NB4 (cell line): ENCODE data around the gene SLC38A2.
"Not testable (repeated sequence)": the region's sequence is repeated elsewhere in the genome, so short reads cannot be mapped to it uniquely, and the experiment has no call there.

Source experiments
- DNase-seq: peaks from one replicate; pipeline ENCODE4 v3.0.0; 2010; ENCODE audit warnings: low read depth
- H3K4me3 ChIP-seq: one replicate; pipeline ENCODE4 v1.5.1; 2011; ENCODE audit warnings: mild to moderate bottlenecking, low read depth, low read length, moderate library complexity
- CTCF ChIP-seq: IDR thresholded peaks from one replicate; pipeline ENCODE4 v1.5.1; 2012; ENCODE audit warnings: low read depth, low read length
- MYC ChIP-seq: IDR thresholded peaks from 2 replicates; pipeline ENCODE4 v1.6.1; 2011; ENCODE audit warnings: low read depth, low read length
- POLR2A ChIP-seq: IDR thresholded peaks from 2 replicates; pipeline ENCODE4 v1.6.1; 2011; ENCODE audit warnings: mild to moderate bottlenecking; ENCODE audit not compliant: insufficient read length; ENCODE audit errors: extremely low read depth
- TF ChIP-seq, protein P1 (sequence below): IDR thresholded peaks from 2 replicates; pipeline ENCODE4 v1.6.1; 2011; ENCODE audit warnings: low read depth, low read length

Gene SLC38A2

GRCh38 chr12:46342562-46343033 is 30.0 kb downstream of the SLC38A2 start:
- DNase-seq: peak; percentile 60
- TF ChIP-seq MYC: no peak
- TF ChIP-seq CTCF: peak; percentile 49
- TF ChIP-seq, protein P1, sequence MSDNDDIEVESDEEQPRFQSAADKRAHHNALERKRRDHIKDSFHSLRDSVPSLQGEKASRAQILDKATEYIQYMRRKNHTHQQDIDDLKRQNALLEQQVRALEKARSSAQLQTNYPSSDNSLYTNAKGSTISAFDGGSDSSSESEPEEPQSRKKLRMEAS: no peak
- no peak overlapping the region for H3K4me3 ChIP-seq

DNA sequence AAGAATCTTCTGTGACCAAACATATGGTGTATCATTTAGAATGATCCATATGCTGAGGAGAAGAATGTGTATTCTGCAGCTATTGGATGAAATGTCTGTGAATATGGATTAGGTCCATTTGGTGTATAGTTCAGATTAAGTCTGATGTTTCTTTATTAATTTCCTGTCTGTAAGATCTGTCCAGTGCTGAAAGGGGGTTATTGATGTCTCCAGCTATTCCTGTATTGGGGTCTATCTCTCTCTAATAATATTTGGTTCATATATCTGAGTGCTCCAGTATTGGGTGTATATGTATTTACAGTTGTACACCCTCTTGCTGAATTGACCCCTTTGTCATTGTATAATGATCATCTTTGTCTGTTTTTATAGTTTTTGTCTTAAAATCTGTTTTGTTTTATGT is 33.5 kb downstream of the SLC38A2 start:
- TF ChIP-seq, protein P1: no peak
- TF ChIP-seq CTCF (no peak), MYC (no peak), POLR2A (no peak)
- no peak overlapping the region for H3K4me3 ChIP-seq
- no peak for DNase-seq

DNA sequence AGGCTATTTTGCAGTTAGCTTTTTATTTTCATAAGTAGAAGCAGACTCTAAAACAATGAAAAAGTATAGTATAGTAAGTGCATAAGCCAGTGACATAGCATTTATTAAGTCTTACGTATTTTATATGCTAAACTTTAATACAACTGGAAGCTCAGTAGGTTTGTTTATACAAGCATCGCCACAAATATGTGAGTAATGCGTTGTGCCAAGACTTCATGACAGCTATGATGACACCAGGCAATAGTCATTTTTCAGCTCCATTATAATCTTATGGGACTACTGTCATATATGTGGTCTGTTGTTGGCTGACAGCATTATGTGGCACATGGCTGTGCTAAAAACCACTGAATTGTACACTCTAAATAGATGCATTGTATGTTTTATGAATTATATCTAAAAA is 40.3 kb downstream of the SLC38A2 start:
- no peak for TF ChIP-seq CTCF
- TF ChIP-seq MYC: no peak
- TF ChIP-seq, protein P1: no peak
- no peak for TF ChIP-seq POLR2A
- DNase-seq: no peak

GRCh38 chr12:46325075-46325474 is 47.5 kb downstream of the SLC38A2 start:
- not testable (repeated sequence) for DNase-seq, H3K4me3 ChIP-seq

More for the DNA sequence above, 40.3 kb downstream of the SLC38A2 start:
- H3K4me3 ChIP-seq: no peak overlapping the region

DNA sequence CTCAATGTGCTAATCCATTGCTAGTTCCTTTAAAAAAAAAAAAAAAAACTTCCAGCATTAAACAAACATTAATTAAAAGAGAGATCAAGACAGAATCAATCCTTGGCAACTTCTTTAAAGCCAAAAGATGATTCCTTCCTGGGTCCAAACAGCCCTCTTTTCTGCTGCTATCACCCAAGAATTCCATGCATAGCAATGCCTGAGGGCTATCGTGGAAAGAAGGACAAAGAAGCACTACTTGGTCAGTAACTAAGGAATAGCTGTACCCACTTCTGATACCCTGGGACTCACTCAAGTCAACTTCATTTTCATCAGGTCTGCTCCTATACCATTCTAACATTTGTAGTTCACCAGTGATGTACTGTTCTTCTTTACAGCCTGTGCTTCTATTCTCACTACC is 51.8 kb downstream of the SLC38A2 start:
- TF ChIP-seq CTCF (no peak), POLR2A (no peak), MYC (no peak)
- TF ChIP-seq, protein P1: no peak
- no peak for DNase-seq
- H3K4me3 ChIP-seq: no peak overlapping the region

GRCh38 chr12:46318037-46318436 is 54.5 kb downstream of the SLC38A2 start:
- no peak for DNase-seq
- no peak overlapping the region for H3K4me3 ChIP-seq
- TF ChIP-seq CTCF (no peak), POLR2A (no peak), MYC (no peak)
- TF ChIP-seq, protein P1: no peak
